HUDEP-2 (cell line): ENCODE data around the gene C5orf63.
"Not testable (repeated sequence)": the region's sequence is repeated elsewhere in the genome, so short reads cannot be mapped to it uniquely, and the experiment has no call there.

Experiments used
- DNase-seq, 76 experiments: peaks; one replicate each; lab custom pipeline; 2025; ENCODE audit not compliant: unreplicated experiment in 76 of 76; lab: John Stamatoyannopoulos, UW

The C5orf63 gene

DNA sequence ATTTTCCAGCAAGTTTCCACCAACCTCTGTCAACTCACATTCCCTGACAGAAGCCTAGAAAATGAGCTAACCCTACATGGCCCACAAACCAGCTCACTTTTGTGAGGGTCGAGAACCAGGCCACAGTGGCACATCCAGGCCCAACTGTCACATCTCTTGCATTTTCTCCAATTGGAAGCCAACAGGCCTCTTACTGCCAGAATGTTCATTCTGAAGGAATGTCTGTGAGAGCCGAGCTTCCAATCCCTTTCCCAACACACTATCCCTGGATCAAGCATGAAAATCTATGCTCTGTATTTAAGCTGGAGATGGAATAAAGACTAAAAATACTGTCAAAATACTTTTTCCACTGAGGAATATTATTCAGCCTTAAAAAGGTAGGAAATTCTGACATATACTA is 62.9 kb downstream of the C5orf63 start:
- no peak for DNase-seq

GRCh38 chr5:127009784-127010183 is 63.5 kb downstream of the C5orf63 start:
- no peak for DNase-seq

DNA sequence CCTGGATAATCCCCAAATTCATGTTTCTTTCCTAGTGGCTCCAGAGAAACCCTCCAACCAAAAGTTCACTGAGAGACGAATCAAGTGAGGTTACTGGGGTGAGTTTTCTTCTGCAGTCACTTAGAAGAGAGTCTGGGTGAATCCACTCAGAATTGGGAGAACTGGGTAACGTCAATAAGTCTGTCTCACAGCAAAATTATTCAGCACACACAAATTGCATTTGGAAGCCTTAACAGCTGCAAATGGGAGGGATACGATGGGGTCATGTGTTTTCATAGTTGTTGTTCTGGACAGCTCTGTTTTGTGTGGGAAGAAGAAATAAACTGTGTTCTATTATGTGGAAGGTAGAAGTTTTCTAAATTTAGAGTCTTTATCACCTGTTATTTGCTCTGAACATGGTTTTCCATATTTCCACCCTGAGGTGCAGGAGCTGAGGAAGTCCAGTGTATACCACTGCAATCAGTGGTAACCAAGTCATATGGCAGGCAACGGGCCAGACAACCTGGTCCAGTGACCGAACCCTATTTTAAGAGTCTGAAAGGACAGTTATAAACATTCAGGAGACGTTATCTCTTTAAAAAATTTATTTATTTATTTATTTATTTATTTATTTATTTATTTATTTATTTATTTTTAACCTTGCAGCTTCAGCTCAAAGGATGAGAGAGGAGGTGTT is 64.9 kb downstream of the C5orf63 start:
- no peak for DNase-seq

GRCh38 chr5:127007522-127007921 is 65.8 kb downstream of the C5orf63 start:
- no peak for DNase-seq

DNA sequence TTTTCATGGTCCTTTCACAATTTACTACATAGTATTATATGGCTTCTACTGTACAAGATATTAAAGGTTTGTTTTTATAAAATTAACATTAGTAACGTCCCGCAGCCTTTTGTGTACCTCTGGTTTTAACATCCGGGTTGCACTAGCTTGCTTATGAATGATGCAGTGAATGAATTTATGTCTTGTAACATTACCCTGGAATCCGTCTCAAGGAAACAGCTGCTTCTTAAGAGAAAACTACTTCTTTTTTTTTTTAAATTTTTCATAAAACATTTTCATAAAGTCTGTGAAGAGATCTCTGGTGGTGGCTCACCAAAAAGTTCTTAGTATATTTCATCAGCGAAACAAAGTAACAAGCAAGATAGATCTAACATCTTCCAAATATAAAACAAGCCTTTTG is 66.6 kb downstream of the C5orf63 start:
- no peak for DNase-seq

DNA sequence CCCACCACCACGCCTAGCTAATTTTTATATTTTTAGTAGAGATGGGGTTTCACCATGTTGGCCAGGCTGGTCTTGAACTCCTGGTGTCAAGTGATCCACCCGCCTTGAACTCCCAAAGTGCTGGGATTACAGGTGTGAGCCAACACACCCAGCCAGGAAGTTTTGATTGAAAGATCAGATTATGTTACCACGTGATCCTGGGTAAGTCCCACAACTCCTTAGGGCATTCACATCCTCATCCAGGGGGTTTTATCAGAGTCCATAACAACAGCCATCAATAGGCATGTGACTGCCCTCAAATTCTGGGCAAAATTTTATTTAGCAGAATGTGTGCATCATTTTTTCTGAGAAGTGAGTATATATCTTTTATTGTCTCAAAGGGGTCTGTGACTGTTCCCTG is 68.0 kb downstream of the C5orf63 start:
- DNase-seq, result not testable (repeated sequence)

- DNase-seq, result no peak
These were observed 68.6 kb downstream of the C5orf63 start for GRCh38 chr5:127004721-127005120.

- DNase-seq, result no peak
These were observed 69.4 kb downstream of the C5orf63 start for GRCh38 chr5:127003798-127004495.

DNA sequence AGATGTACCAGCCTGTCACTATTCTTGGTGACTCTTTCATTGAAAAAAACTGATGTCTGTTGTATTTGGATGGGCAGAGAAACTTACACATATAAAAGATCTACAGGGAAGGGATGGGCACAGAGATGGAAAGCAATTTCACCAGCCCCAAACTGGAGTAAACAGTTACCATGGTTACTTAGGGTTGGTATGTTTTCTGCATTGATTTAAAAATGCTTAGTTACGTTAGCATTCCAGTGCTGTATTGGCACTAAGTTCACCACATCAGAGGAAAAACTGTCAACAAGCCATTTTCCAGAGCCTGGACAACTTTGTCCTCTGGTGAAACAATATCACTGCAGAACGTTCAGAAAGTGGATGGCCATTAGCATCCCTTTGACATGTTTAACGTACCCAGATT is 70.9 kb downstream of the C5orf63 start:
- no peak for DNase-seq

- DNase-seq, result no peak
These were observed 71.5 kb downstream of the C5orf63 start for GRCh38 chr5:127001621-127002296.
